Loucy (cell line): Measurements from ENCODE around the gene PRDM11.
A peak's percentile ranks its signal among the peaks of the same experiment; 100 is the strongest.

Experiments
- H2AFZ ChIP-seq: fragments of 200-600 bp; sonication (generic); 2 replicates; pipeline ENCODE4 v1.6.0; 2016; ENCODE audit warnings: antibody characterized with exemption, mild to moderate bottlenecking, low read length, moderate library complexity
- H3F3A ChIP-seq: fragments of 200-600 bp; 2 replicates; pipeline ENCODE4 v1.6.0; 2016; ENCODE audit warnings: antibody characterized with exemption, low read depth, mild to moderate bottlenecking
- H3K27me3 ChIP-seq: fragments of 200-600 bp; sonication (generic); 2 replicates; pipeline ENCODE4 v1.6.1; 2014; ENCODE audit warnings: low read length, mild to moderate bottlenecking; ENCODE audit not compliant: insufficient read depth, poor library complexity, severe bottlenecking
- H3K36me3 ChIP-seq: fragments of 200-600 bp; sonication (generic); 2 replicates; pipeline ENCODE4 v1.6.1; 2016; ENCODE audit warnings: low read length; ENCODE audit not compliant: insufficient read depth
- H3K4me1 ChIP-seq: fragments of 200-600 bp; sonication (generic); 2 replicates; pipeline ENCODE4 v1.5.1; 2014; ENCODE audit warnings: low read length, mild to moderate bottlenecking; ENCODE audit not compliant: insufficient read depth, poor library complexity, severe bottlenecking
- H3K4me2 ChIP-seq: fragments of 200-600 bp; sonication (generic); 2 replicates; pipeline ENCODE4 v1.6.0; 2014; ENCODE audit warnings: antibody characterized with exemption, low read length, low read depth, mild to moderate bottlenecking; ENCODE audit not compliant: poor library complexity, severe bottlenecking
- H3K4me3 ChIP-seq: fragments of 200-600 bp; sonication (generic); 2 replicates; pipeline ENCODE4 v1.5.1; 2014; ENCODE audit warnings: low read length, mild to moderate bottlenecking, mixed read lengths; ENCODE audit not compliant: poor library complexity, severe bottlenecking
- H3K79me2 ChIP-seq: fragments of 200-600 bp; sonication (generic); 2 replicates; pipeline ENCODE4 v1.6.1; 2014; ENCODE audit warnings: low read length; ENCODE audit not compliant: insufficient read depth
- H3K9ac ChIP-seq: fragments of 200-600 bp; sonication (generic); 2 replicates; pipeline ENCODE4 v1.6.0; 2014; ENCODE audit warnings: mild to moderate bottlenecking, low read depth, low read length, moderate library complexity; ENCODE audit not compliant: poor library complexity, severe bottlenecking
- H3K9me2 ChIP-seq: fragments of 200-600 bp; sonication (generic); replicated peaks from 2 replicates; pipeline ENCODE4 v1.6.1; 2016; ENCODE audit warnings: low read depth, low read length, mixed read lengths
- H3K9me3 ChIP-seq: fragments of 200-600 bp; sonication (generic); 2 replicates; pipeline ENCODE4 v1.6.1; 2014; ENCODE audit warnings: mild to moderate bottlenecking, antibody characterized with exemption, low read length, low read depth; ENCODE audit not compliant: insufficient read depth
- H4K20me1 ChIP-seq: fragments of 200-600 bp; sonication (generic); 2 replicates; pipeline ENCODE4 v1.6.0; 2014; ENCODE audit warnings: antibody characterized with exemption, low read length, mild to moderate bottlenecking; ENCODE audit not compliant: insufficient read depth, poor library complexity, severe bottlenecking
- EZH2phosphoT487 ChIP-seq: fragments of 200-600 bp; IDR thresholded peaks from 2 replicates; pipeline ENCODE4 v1.6.1; 2018; ENCODE audit warnings: antibody characterized with exemption, mild to moderate bottlenecking, moderate library complexity, borderline replicate concordance
- TF ChIP-seq, protein P1 (sequence below): fragments of 200-600 bp; sonication (generic); conservative IDR thresholded peaks from 2 replicates; pipeline ENCODE4 v1.5.1; 2014; ENCODE audit warnings: mild to moderate bottlenecking, antibody characterized with exemption, low read length

Gene PRDM11

DNA sequence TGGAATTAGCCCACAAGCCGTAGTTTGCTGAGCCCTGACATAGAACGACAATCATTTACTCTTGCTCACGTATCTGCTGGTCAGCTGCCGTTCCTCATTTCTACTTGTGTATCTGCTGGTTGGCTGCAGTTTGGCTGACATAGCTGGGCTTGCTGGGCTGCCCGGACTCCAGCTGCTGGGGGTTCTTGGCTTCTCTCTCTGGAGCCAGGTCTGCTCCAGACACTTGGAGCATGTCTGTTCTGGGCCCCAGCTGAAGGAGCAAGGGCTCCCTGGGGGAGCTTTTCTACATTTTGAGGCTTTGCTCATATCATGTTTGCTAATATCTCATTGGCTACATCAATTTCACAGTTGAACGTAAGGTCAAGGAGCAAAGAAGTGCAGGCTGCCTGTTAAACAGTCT is 47.3 kb downstream of the PRDM11 start:
- H3K4me1 ChIP-seq = no peaks in the 10 kb centered on the region
- H3K79me2 ChIP-seq = no peaks in the 10 kb centered on the region
- no peak overlapping the region for H3K4me3 ChIP-seq
- H2AFZ ChIP-seq = no peak overlapping the region
- H3F3A ChIP-seq = no peaks in the 10 kb centered on the region
- no peaks in the 10 kb centered on the region for H3K27me3 ChIP-seq
- H3K4me2 ChIP-seq = no peak overlapping the region
- no peaks in the 10 kb centered on the region for H3K9me3 ChIP-seq
- no peak for TF ChIP-seq EZH2phosphoT487
- TF ChIP-seq, protein P1, sequence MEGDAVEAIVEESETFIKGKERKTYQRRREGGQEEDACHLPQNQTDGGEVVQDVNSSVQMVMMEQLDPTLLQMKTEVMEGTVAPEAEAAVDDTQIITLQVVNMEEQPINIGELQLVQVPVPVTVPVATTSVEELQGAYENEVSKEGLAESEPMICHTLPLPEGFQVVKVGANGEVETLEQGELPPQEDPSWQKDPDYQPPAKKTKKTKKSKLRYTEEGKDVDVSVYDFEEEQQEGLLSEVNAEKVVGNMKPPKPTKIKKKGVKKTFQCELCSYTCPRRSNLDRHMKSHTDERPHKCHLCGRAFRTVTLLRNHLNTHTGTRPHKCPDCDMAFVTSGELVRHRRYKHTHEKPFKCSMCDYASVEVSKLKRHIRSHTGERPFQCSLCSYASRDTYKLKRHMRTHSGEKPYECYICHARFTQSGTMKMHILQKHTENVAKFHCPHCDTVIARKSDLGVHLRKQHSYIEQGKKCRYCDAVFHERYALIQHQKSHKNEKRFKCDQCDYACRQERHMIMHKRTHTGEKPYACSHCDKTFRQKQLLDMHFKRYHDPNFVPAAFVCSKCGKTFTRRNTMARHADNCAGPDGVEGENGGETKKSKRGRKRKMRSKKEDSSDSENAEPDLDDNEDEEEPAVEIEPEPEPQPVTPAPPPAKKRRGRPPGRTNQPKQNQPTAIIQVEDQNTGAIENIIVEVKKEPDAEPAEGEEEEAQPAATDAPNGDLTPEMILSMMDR = no peak
- no peak overlapping the region for H3K9ac ChIP-seq
- H4K20me1 ChIP-seq = no peaks in the 10 kb centered on the region
- peaks cover 13% of the 10 kb centered on the region; the same call in 1 of the 2 replicates for H3K36me3 ChIP-seq
- no peaks in the 10 kb centered on the region for H3K9me2 ChIP-seq

DNA sequence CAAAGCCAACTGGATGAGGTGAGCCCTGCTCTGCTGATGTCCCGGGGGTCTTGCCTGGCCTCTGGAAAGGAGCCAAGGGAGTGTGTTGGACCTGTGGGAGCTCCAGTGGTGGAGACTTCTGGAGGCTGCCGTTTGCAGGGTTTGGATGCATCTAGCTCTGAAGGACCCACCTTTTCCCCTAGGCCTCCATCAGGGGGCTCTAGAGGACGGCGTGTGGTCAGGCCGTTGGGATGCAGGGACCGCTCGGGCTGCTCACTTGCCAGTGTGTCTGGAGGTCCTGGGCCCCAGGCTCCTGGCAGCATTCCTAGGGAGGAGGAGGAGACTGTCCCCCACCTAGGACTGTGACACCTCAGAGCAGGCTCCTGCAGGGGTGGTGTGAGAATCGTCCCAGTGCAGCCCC is 58.3 kb downstream of the PRDM11 start:
- Histone ChIP-seq H4K20me1 (no peaks in the 10 kb centered on the region), H3K9me3 (0 out of 2 replicates have a peak, but pooled peaks cover 2% of the 10 kb centered on the region), H3K4me3 (no peak overlapping the region), H3K36me3 (peaks cover 36% of the 10 kb centered on the region; the same call in 1 of the 2 replicates), H3K79me2 (no peaks in the 10 kb centered on the region), H3K27me3 (no peaks in the 10 kb centered on the region), H3K9me2 (no peaks in the 10 kb centered on the region), H3K4me1 (peaks cover 29% of the 10 kb centered on the region), H3K4me2 (no peak overlapping the region), H3F3A (no peaks in the 10 kb centered on the region), H2AFZ (no peak overlapping the region), H3K9ac (no peak overlapping the region)
- TF ChIP-seq, protein P1 = peak; percentile 30
- no peak for TF ChIP-seq EZH2phosphoT487

- H3K4me2 ChIP-seq = no peak overlapping the region
Measured at GRCh38 chr11:45205978-45206377, 59.5 kb downstream of the PRDM11 start.

More at GRCh38 chr11:45205978-45206377, 59.5 kb downstream of the PRDM11 start:
- Histone ChIP-seq H3K4me1 (peaks cover 41% of the 10 kb centered on the region), H3K9ac (no peak overlapping the region), H3K9me3 (0 out of 2 replicates have a peak, but pooled peaks cover 2% of the 10 kb centered on the region), H3K79me2 (no peaks in the 10 kb centered on the region), H2AFZ (no peak overlapping the region), H3K4me3 (no peak overlapping the region), H3K9me2 (no peaks in the 10 kb centered on the region), H3K36me3 (peaks cover 39% of the 10 kb centered on the region; the same call in 1 of the 2 replicates), H4K20me1 (no peaks in the 10 kb centered on the region), H3F3A (no peaks in the 10 kb centered on the region), H3K27me3 (no peaks in the 10 kb centered on the region)
- TF ChIP-seq, protein P1 = no peak
- no peak for TF ChIP-seq EZH2phosphoT487
